D721Med (cell line): ENCODE measurements around the gene ZACN.
A peak's percentile ranks its signal among the peaks of the same experiment; 100 is the strongest.

Source experiments
- DNase-seq: peaks from one replicate; pipeline ENCODE4 v3.0.0; 2011; ENCODE audit warnings: low spot score; ENCODE audit not compliant: insufficient read length
- FAIRE-seq: peaks from 2 replicates; lab custom pipeline; 2011; peaks lifted over from hg19 to GRCh38; lab: Jason Lieb, UNC
- TF ChIP-seq, protein P1 (sequence below): IDR thresholded peaks from 2 replicates; pipeline ENCODE4 v1.5.1; 2012; ENCODE audit warnings: mild to moderate bottlenecking, control low read depth; ENCODE audit not compliant: insufficient read depth; ENCODE audit errors: missing control alignments

The ZACN gene

DNA sequence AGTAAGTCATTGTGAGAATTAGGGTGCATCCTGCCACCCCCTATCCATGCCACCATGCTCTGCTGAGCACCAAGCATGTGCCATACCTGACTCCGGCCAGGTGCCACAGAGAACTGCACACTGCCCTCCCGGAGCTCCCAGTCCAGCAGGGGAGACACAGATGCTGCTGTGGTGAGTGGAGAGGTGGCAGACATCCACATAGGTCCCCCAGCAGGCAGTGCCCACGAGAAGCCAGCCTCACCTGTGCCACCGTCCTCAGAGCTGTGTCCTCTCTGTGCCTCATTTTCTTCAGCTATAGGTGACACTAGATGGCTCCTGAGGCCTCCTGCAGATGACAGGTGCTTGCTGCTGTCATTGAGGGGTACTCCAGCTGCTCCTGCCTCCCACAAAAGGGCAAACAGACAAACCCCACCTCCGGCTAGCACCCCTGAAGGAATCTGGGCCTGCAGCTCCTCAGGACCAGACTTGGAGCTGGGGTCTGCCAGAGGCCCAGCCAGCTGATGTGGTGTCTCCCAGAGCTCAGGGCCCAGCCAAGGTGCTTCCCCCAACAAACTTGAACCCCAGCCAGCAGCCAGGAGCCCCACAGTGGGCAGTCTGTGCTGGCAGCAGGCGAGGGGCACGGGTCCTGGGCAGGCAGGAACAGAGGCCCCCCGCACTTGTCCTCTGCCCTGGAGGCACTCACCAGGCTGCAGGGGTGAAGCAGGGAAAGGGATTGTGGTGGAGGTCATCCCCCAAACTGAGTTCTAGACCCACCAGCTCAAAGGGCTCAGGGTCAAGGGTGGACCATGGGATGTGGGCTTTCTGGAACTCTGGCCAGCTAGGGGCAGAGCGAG is 45.0 kb downstream of the ZACN start:
- FAIRE-seq (no peak), DNase-seq (no peak)
- TF ChIP-seq, protein P1, sequence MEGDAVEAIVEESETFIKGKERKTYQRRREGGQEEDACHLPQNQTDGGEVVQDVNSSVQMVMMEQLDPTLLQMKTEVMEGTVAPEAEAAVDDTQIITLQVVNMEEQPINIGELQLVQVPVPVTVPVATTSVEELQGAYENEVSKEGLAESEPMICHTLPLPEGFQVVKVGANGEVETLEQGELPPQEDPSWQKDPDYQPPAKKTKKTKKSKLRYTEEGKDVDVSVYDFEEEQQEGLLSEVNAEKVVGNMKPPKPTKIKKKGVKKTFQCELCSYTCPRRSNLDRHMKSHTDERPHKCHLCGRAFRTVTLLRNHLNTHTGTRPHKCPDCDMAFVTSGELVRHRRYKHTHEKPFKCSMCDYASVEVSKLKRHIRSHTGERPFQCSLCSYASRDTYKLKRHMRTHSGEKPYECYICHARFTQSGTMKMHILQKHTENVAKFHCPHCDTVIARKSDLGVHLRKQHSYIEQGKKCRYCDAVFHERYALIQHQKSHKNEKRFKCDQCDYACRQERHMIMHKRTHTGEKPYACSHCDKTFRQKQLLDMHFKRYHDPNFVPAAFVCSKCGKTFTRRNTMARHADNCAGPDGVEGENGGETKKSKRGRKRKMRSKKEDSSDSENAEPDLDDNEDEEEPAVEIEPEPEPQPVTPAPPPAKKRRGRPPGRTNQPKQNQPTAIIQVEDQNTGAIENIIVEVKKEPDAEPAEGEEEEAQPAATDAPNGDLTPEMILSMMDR, result no peak

DNA sequence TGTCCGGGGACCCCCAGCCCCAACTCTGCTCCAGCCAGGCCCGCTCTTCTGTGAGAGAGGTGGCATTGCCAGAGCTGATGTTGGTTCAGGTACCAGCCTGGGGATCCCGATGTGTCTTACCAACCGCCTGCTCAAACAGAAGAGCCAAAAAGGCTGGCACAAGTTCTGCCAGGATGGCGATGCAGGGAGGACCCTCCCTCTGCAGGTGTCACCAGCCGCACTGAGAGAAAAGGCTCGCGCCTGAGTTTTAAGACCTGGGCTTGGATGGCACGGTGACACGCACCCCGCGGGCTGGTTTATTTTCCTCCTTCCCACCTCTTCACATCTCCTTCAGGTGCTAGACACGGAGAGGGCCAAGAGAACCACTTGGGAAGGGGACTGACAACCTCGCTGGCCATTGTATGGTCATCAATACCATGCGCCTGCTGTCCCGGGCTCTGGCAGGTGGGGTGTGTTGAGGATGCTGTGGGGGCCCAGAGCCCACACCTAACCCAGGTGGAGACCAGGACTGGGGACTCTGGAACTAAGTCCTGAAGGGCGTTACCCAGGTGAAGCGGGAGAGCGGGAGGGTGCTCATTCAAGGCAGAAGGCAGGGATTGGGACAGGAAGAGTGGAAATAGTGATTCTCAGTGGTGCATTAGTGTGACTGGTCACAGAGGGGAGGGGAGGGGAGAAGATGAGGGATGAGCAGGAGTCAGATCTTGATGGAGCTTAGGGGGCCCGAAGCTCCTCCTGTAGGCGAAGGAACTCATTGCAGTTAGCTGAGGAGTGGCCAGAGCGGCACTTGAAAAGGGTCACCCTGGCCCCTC is 45.8 kb downstream of the ZACN start:
- FAIRE-seq (no peak), DNase-seq (peak; percentile 37)
- TF ChIP-seq, protein P1, result peak; percentile 27

DNA sequence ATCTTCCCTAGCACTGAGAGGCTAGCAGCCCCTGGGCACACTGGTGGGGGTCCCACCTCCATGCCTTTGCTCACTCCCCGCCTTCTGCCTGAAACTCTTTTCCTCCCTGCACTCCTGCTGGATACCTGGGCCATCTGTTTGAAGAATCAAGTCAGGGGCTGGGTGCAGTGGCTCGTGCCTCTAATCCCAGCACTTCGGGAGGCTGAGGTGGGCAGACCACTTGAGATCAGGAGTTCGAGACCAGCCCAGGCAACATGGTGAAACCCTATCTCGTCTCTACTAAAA is 46.4 kb downstream of the ZACN start:
- TF ChIP-seq, protein P1, result no peak
- no peak for FAIRE-seq
- DNase-seq, result no peak

DNA sequence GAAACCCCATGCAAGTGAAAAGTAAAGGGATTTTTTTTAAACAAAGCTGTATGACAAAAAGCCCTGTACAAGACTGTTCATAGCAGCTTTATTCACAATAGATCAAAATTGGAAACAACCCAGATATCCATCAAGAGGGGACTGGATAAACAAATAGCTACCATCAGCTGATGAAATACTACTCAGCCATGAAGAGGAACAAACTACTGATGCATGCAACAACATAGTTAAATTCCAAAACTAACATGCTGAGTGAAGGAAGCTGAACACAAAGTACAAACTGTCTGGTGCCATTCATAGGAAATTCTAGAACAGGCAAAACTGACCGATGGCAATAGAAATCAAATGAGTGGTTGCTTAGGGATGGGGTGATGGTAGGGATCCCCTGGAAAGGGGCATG is 46.9 kb downstream of the ZACN start:
- DNase-seq (no peak), FAIRE-seq (no peak)
- TF ChIP-seq, protein P1, result no peak

DNA sequence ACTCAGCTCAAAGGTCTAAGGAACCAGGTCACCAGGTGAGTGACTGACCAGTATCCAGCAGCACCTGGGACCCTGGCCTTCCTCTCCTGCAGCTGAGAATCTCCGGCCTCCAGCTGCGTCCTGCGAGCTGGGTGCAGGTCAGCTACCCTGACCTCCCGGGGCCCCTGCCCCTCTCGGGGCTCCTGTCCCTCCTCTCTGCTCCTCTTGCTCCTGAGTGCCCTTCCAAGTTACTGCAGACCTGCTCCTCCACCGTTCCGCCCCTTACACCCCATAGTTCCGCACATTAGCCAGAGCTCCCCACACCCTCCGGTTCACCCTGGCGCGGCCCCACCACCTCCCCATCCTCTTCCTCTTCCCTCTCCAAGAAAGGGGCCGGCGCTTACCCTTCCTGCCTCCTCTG is 51.5 kb downstream of the ZACN start:
- FAIRE-seq (no peak), DNase-seq (no peak)

DNA sequence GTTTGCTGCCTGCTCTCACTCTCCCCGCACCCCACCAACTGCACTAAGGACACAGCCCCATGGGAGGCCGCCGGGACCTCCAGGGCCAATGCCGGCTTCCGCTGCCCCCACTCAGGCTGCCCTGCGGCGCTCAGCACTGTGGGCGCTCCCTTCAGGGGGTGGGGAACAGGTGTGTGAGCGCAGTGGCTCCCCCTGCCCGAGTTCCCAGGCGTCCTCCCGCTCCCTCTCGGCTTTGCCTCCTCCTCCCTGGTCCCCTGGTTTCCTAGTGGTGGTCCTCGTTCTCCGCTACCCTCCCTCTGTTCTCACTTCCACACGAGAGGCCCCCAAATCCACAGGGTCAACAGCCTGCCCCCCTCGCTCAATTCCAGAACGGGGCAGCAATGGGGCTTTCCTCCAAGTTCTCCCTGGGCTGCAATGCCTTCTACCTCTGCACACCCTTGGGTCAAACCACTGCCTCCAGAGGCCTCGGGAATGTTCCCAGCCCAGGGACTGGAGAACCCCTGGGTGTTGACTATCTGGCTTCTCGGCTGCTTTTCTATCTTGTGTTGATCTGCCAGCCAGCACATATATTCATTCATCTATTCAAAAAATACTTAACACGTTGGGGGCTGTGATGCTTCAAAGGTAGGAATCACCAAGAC is 52.2 kb downstream of the ZACN start:
- DNase-seq (no peak), FAIRE-seq (no peak)
- TF ChIP-seq, protein P1, result no peak

More for the DNA sequence above, 51.5 kb downstream of the ZACN start:
- TF ChIP-seq, protein P1, result no peak
